HG02840 (cell line): ENCODE measurements around the gene COL2A1.

Experiments used
- ATAC-seq: cut with Tn5 transposase; IDR thresholded peaks from one replicate; pipeline ENCODE4 v1.9.1; 2021; ENCODE audit warnings: mild to moderate bottlenecking, moderate library complexity, moderate number of reproducible peaks; ENCODE audit not compliant: unreplicated experiment, low FRiP score

The COL2A1 gene

GRCh38 chr12:47950856-47951468, 53.3 kb downstream of the COL2A1 start:
- ATAC-seq = no peak

- no peak for ATAC-seq
Observed at GRCh38 chr12:47949441-47950341, 54.6 kb downstream of the COL2A1 start.

GRCh38 chr12:47947341-47947740, 56.9 kb downstream of the COL2A1 start:
- no peak for ATAC-seq

GRCh38 chr12:47946413-47947323, 57.6 kb downstream of the COL2A1 start:
- no peak for ATAC-seq

GRCh38 chr12:47945341-47945728, 58.9 kb downstream of the COL2A1 start:
- ATAC-seq = no peak

- ATAC-seq = no peak
Observed at GRCh38 chr12:47944685-47945340, 59.5 kb downstream of the COL2A1 start.

- no peak for ATAC-seq
Observed at GRCh38 chr12:47943623-47944340, 60.5 kb downstream of the COL2A1 start.

GRCh38 chr12:47942614-47943225, 61.6 kb downstream of the COL2A1 start:
- ATAC-seq = no peak

- no peak for ATAC-seq
Observed at GRCh38 chr12:47941871-47942613, 62.2 kb downstream of the COL2A1 start.

- ATAC-seq = no peak
Observed at GRCh38 chr12:47941475-47941780, 62.8 kb downstream of the COL2A1 start.

- no peak for ATAC-seq
Observed at GRCh38 chr12:47940773-47941474, 63.4 kb downstream of the COL2A1 start.

GRCh38 chr12:47939009-47939601, 65.2 kb downstream of the COL2A1 start:
- ATAC-seq = no peak

- ATAC-seq = no peak
Observed at GRCh38 chr12:47938594-47938993, 65.7 kb downstream of the COL2A1 start.

- no peak for ATAC-seq
Observed at GRCh38 chr12:47938093-47938492, 66.2 kb downstream of the COL2A1 start.

GRCh38 chr12:47935184-47935583, 69.1 kb downstream of the COL2A1 start:
- no peak for ATAC-seq

GRCh38 chr12:47931187-47931586, 73.1 kb downstream of the COL2A1 start:
- no peak for ATAC-seq

GRCh38 chr12:47930634-47931033, 73.6 kb downstream of the COL2A1 start:
- no peak for ATAC-seq

- no peak for ATAC-seq
Observed at GRCh38 chr12:47927346-47927745, 76.9 kb downstream of the COL2A1 start.
